SK-N-SH treated with all-trans-retinoic acid at 6 μM for 48 hours (cell line): ENCODE results near the gene VSTM4.

Source experiments
- ATAC-seq: fragments of 200-7000 bp; cut with Tn5 transposase; 3 replicates; pipeline ENCODE4 v1.9.1; 2020; ENCODE audit warnings: mild to moderate bottlenecking, moderate library complexity
- ARNTL ChIP-seq: fragments of 450-650 bp; formaldehyde crosslinking; IDR thresholded peaks from 2 replicates; pipeline ENCODE4 v1.5.0; 2020; ENCODE audit warnings: low read depth, mild to moderate bottlenecking, moderate library complexity, borderline replicate concordance
- CREB5 ChIP-seq: fragments of 250-450 bp; sonication (Bioruptor Pico); IDR thresholded peaks from 2 replicates; pipeline ENCODE4 v1.5.1; 2020; ENCODE audit warnings: low read depth, mild to moderate bottlenecking, moderate library complexity
- CSDC2 ChIP-seq: fragments of 250-450 bp; sonication (Bioruptor Pico); IDR thresholded peaks from 2 replicates; pipeline ENCODE4 v1.5.0; 2020; ENCODE audit warnings: mild to moderate bottlenecking, moderate library complexity
- CSRNP3 ChIP-seq: fragments of 250-450 bp; sonication (Bioruptor Pico); IDR thresholded peaks from 2 replicates; pipeline ENCODE4 v1.5.1; 2021; ENCODE audit warnings: mild to moderate bottlenecking, moderate library complexity
- ESRRG ChIP-seq: fragments of 250-450 bp; sonication (Bioruptor Pico); IDR thresholded peaks from 2 replicates; pipeline ENCODE4 v1.6.1; 2021; ENCODE audit warnings: mild to moderate bottlenecking
- GLIS3 ChIP-seq: fragments of 250-450 bp; sonication (Bioruptor Pico); IDR thresholded peaks from 2 replicates; pipeline ENCODE4 v1.5.0; 2020; ENCODE audit warnings: mild to moderate bottlenecking, moderate library complexity
- ISL1 ChIP-seq: fragments of 250-450 bp; sonication (Bioruptor Pico); IDR thresholded peaks from 2 replicates; pipeline ENCODE4 v2.1.2; 2022; ENCODE audit warnings: mild to moderate bottlenecking, moderate library complexity
- OSR1 ChIP-seq: fragments of 250-450 bp; sonication (Bioruptor Pico); IDR thresholded peaks from 2 replicates; pipeline ENCODE4 v1.8.0; 2022; ENCODE audit warnings: moderate library complexity, mild to moderate bottlenecking, inconsistent platforms
- PATZ1 ChIP-seq: fragments of 250-450 bp; sonication (Bioruptor Pico); IDR thresholded peaks from 2 replicates; pipeline ENCODE4 v1.8.0; 2020; ENCODE audit warnings: mild to moderate bottlenecking, moderate library complexity, borderline replicate concordance
- POU6F1 ChIP-seq: fragments of 250-450 bp; sonication (Bioruptor Pico); IDR thresholded peaks from 2 replicates; pipeline ENCODE4 v1.8.0; 2021; ENCODE audit warnings: low read depth, mild to moderate bottlenecking, moderate library complexity, borderline replicate concordance
- PPARA ChIP-seq: fragments of 250-450 bp; sonication (Bioruptor Pico); IDR thresholded peaks from 2 replicates; pipeline ENCODE4 v1.5.0; 2020; ENCODE audit warnings: mild to moderate bottlenecking, borderline replicate concordance
- RARB ChIP-seq: fragments of 250-450 bp; sonication (Bioruptor Pico); IDR thresholded peaks from 2 replicates; pipeline ENCODE4 v1.8.0; 2021; ENCODE audit warnings: mild to moderate bottlenecking, moderate library complexity
- SNAI2 ChIP-seq: fragments of 250-450 bp; sonication (Bioruptor Pico); IDR thresholded peaks from 2 replicates; pipeline ENCODE4 v1.5.0; 2020; ENCODE audit warnings: mild to moderate bottlenecking, moderate library complexity
- TCF4 ChIP-seq: fragments of 250-450 bp; sonication (Bioruptor Pico); IDR thresholded peaks from 2 replicates; pipeline ENCODE4 v1.8.0; 2021; ENCODE audit warnings: mild to moderate bottlenecking, moderate library complexity, borderline replicate concordance
- TOX ChIP-seq: fragments of 250-450 bp; sonication (Bioruptor Pico); IDR thresholded peaks from 2 replicates; pipeline ENCODE4 v1.8.0; 2021; ENCODE audit warnings: mild to moderate bottlenecking, moderate library complexity, borderline replicate concordance
- TSHZ2 ChIP-seq: fragments of 250-450 bp; sonication (Bioruptor Pico); IDR thresholded peaks from 2 replicates; pipeline ENCODE4 v1.5.0; 2020; ENCODE audit warnings: mild to moderate bottlenecking, moderate library complexity
- ZC3H10 ChIP-seq: fragments of 250-450 bp; sonication (Bioruptor Pico); IDR thresholded peaks from 2 replicates; pipeline ENCODE4 v1.5.1; 2021; ENCODE audit warnings: mild to moderate bottlenecking, moderate library complexity
- ZFP3 ChIP-seq: fragments of 250-450 bp; sonication (Bioruptor Pico); IDR thresholded peaks from 2 replicates; pipeline ENCODE4 v1.5.0; 2020; ENCODE audit warnings: mild to moderate bottlenecking, moderate library complexity
- ZFP30 ChIP-seq: fragments of 450-650 bp; formaldehyde crosslinking; IDR thresholded peaks from 2 replicates; pipeline ENCODE4 v1.5.0; 2022; ENCODE audit warnings: mild to moderate bottlenecking, moderate library complexity
- ZNF565 ChIP-seq: fragments of 450-650 bp; formaldehyde crosslinking; conservative IDR thresholded peaks from 2 replicates; pipeline ENCODE4 v1.5.0; 2020; ENCODE audit warnings: low read depth, mild to moderate bottlenecking, moderate library complexity
- ZNF8 ChIP-seq: fragments of 450-650 bp; formaldehyde crosslinking; IDR thresholded peaks from 2 replicates; pipeline ENCODE4 v1.5.0; 2020; ENCODE audit warnings: mild to moderate bottlenecking, moderate library complexity

VSTM4 gene

GRCh38 chr10:48976196-48976595 is 139.1 kb downstream of the VSTM4 start:
- ATAC-seq: no peak
- no peak for TF ChIP-seq GLIS3 (CRISPR knock-in tag)
- no peak for TF ChIP-seq SNAI2 (CRISPR knock-in tag)
- no peak for TF ChIP-seq ISL1 (CRISPR knock-in tag)
- TF ChIP-seq ESRRG (CRISPR knock-in tag): no peak
- no peak for TF ChIP-seq CSDC2 (CRISPR knock-in tag)
- no peak for TF ChIP-seq ZC3H10

- TF ChIP-seq TCF4 (CRISPR knock-in tag) (no peak), ZFP30 (no peak), CREB5 (CRISPR knock-in tag) (no peak), ZNF565 (CRISPR knock-in tag) (no peak), ESRRG (CRISPR knock-in tag) (no peak), OSR1 (CRISPR knock-in tag) (no peak), ISL1 (CRISPR knock-in tag) (no peak), POU6F1 (CRISPR knock-in tag) (no peak)
- no peak for ATAC-seq
These were observed 140.7 kb downstream of the VSTM4 start for GRCh38 chr10:48974510-48975156.

GRCh38 chr10:48973065-48973464 is 142.3 kb downstream of the VSTM4 start:
- ATAC-seq: no peak
- TF ChIP-seq ARNTL (CRISPR knock-in tag) (no peak), ZC3H10 (no peak), ZFP3 (CRISPR knock-in tag) (no peak), CSRNP3 (CRISPR knock-in tag) (no peak), CSDC2 (CRISPR knock-in tag) (no peak), ZFP30 (no peak), PATZ1 (CRISPR knock-in tag) (no peak), RARB (CRISPR knock-in tag) (no peak), SNAI2 (CRISPR knock-in tag) (no peak), TCF4 (CRISPR knock-in tag) (no peak), OSR1 (CRISPR knock-in tag) (no peak), ISL1 (CRISPR knock-in tag) (no peak)

GRCh38 chr10:48970654-48971053 is 144.7 kb downstream of the VSTM4 start:
- ATAC-seq: no peak

More at GRCh38 chr10:48970654-48971053, 144.7 kb downstream of the VSTM4 start:
- TF ChIP-seq TSHZ2 (no peak), PATZ1 (CRISPR knock-in tag) (no peak), GLIS3 (CRISPR knock-in tag) (no peak), ZNF8 (no peak), TCF4 (CRISPR knock-in tag) (no peak), CSRNP3 (CRISPR knock-in tag) (no peak), OSR1 (CRISPR knock-in tag) (no peak), PPARA (no peak), RARB (CRISPR knock-in tag) (no peak), TOX (CRISPR knock-in tag) (no peak), ARNTL (CRISPR knock-in tag) (no peak)
- TF ChIP-seq, all 23 proteins: peak for 0
